Neural progenitor cell (in vitro differentiated cells): ENCODE measurements around the gene SUSD3. TPM values are rescaled to one million over a fixed set of nuclear protein-coding genes. Genes with fewer than 3 reads are reported as not detected.

Source experiments
- DNase-seq: peaks from one replicate; pipeline ENCODE4 v3.0.0-alpha.2; 2016; ENCODE audit warnings: low spot score
- H2AFZ ChIP-seq: fragments of 200-600 bp; sonication (generic); replicated peaks from 2 replicates; pipeline ENCODE4 v1.6.1; 2016; ENCODE audit warnings: antibody characterized with exemption
- H3F3A ChIP-seq: fragments of 200-600 bp; sonication (generic); 2 replicates; pipeline ENCODE4 v1.6.1; 2016; ENCODE audit warnings: antibody characterized with exemption, low read depth
- H3K27ac ChIP-seq: fragments of 200-600 bp; sonication (generic); 2 replicates; pipeline ENCODE4 v1.5.1; 2016; ENCODE audit warnings: mild to moderate bottlenecking
- H3K27me3 ChIP-seq: fragments of 200-600 bp; sonication (generic); 2 replicates; pipeline ENCODE4 v1.6.1; 2016; ENCODE audit warnings: mild to moderate bottlenecking, moderate library complexity
- H3K36me3 ChIP-seq: fragments of 200-600 bp; sonication (generic); 2 replicates; pipeline ENCODE4 v1.5.1; 2016
- H3K4me1 ChIP-seq: fragments of 200-600 bp; sonication (generic); 2 replicates; pipeline ENCODE4 v1.6.1; 2016; ENCODE audit warnings: mixed run types
- H3K4me2 ChIP-seq: fragments of 200-600 bp; sonication (generic); 2 replicates; pipeline ENCODE4 v1.6.1; 2016
- H3K4me3 ChIP-seq: fragments of 200-600 bp; sonication (generic); 2 replicates; pipeline ENCODE4 v1.5.1; 2016
- H3K79me2 ChIP-seq: fragments of 200-600 bp; sonication (generic); 2 replicates; pipeline ENCODE4 v1.6.1; 2016; ENCODE audit warnings: low read depth
- H3K9ac ChIP-seq: fragments of 200-600 bp; sonication (generic); 2 replicates; pipeline ENCODE4 v1.6.1; 2016
- H3K9me3 ChIP-seq: fragments of 200-600 bp; sonication (generic); 2 replicates; pipeline ENCODE4 v1.5.1; 2016; ENCODE audit warnings: low read depth
- H4K20me1 ChIP-seq: fragments of 200-600 bp; sonication (generic); 2 replicates; pipeline ENCODE4 v1.6.1; 2016; ENCODE audit warnings: low read depth
- H3K27ac Mint-ChIP-seq: 3 replicates; pipeline ENCODE4 v1.8.0; 2021; ENCODE audit warnings: mixed read lengths
- H3K27me3 Mint-ChIP-seq: 2 replicates; pipeline ENCODE4 v1.8.0; 2022; ENCODE audit warnings: low read depth, mild to moderate bottlenecking, inconsistent platforms, moderate library complexity, mixed read lengths; ENCODE audit not compliant: insufficient read depth
- H3K36me3 Mint-ChIP-seq: 3 replicates; pipeline ENCODE4 v1.8.0; 2021; ENCODE audit warnings: mixed read lengths
- H3K4me1 Mint-ChIP-seq: 3 replicates; pipeline ENCODE4 v1.8.0; 2021; ENCODE audit warnings: mixed read lengths
- H3K4me3 Mint-ChIP-seq: 3 replicates; pipeline ENCODE4 v1.8.0; 2021; ENCODE audit warnings: mild to moderate bottlenecking, moderate library complexity, mixed read lengths
- H3K9me3 Mint-ChIP-seq: 3 replicates; pipeline ENCODE4 v1.8.0; 2020; ENCODE audit warnings: mixed read lengths
- CTCF ChIP-seq: fragments of 200-600 bp; sonication (generic); IDR thresholded peaks from 2 replicates; pipeline ENCODE4 v1.5.1; 2017; ENCODE audit warnings: antibody characterized with exemption, mild to moderate bottlenecking
- EZH2 ChIP-seq: fragments of 200-600 bp; sonication (generic); IDR thresholded peaks from 2 replicates; pipeline ENCODE4 v1.6.1; 2017; ENCODE audit warnings: antibody characterized with exemption, mild to moderate bottlenecking, moderate library complexity
- EZH2phosphoT487 ChIP-seq: fragments of 200-600 bp; sonication (generic); IDR thresholded peaks from 2 replicates; pipeline ENCODE4 v1.6.1; 2017; ENCODE audit warnings: antibody characterized with exemption
- total RNA-seq: library from RNA; depleted of rRNA; stranded (reverse); fragments of >200 nt; gene quantifications from 2 replicates; pipeline ENCODE4 v1.2.3, GENCODE V29; 2015; ENCODE audit warnings: low replicate concordance

The SUSD3 gene
- total RNA-seq, 1 donor from 2014 or later: not detected

GRCh38 chr9:93026640-93027039, 31.9 kb upstream of the SUSD3 start:
- Histone ChIP-seq H3K4me2 (no peak overlapping the region), H3K9ac (no peak overlapping the region), H3K4me3 (no peak overlapping the region), H3F3A (no peaks in the 10 kb centered on the region), H3K27me3 (no peaks in the 10 kb centered on the region), H3K79me2 (no peaks in the 10 kb centered on the region), H3K27ac (no peak overlapping the region), H2AFZ (no peak overlapping the region), H3K9me3 (no peaks in the 10 kb centered on the region), H4K20me1 (no peaks in the 10 kb centered on the region), H3K36me3 (no peaks in the 10 kb centered on the region), H3K4me1 (no peaks in the 10 kb centered on the region)
- no peak for TF ChIP-seq EZH2phosphoT487
- TF ChIP-seq EZH2: no peak
- no peak for TF ChIP-seq CTCF
- Mint-ChIP-seq H3K4me3 (no peak overlapping the region), H3K9me3 (no peaks in the 10 kb centered on the region), H3K27me3 (peaks cover 8% of the 10 kb centered on the region), H3K4me1 (peaks cover 6% of the 10 kb centered on the region), H3K27ac (no peak overlapping the region), H3K36me3 (no peaks in the 10 kb centered on the region)
- no peak for DNase-seq

- H3K27me3 Mint-ChIP-seq: peaks cover 6% of the 10 kb centered on the region
- no peaks in the 10 kb centered on the region for H3K36me3 ChIP-seq
These were observed 30.8 kb upstream of the SUSD3 start for GRCh38 chr9:93027750-93028149.

GRCh38 chr9:93028448-93029006, 30.0 kb upstream of the SUSD3 start:
- Histone ChIP-seq H3F3A (no peaks in the 10 kb centered on the region), H3K36me3 (no peaks in the 10 kb centered on the region), H2AFZ (no peak overlapping the region), H3K27ac (no peak overlapping the region), H3K27me3 (no peaks in the 10 kb centered on the region), H3K4me3 (no peak overlapping the region), H4K20me1 (no peaks in the 10 kb centered on the region), H3K4me2 (no peak overlapping the region), H3K4me1 (no peaks in the 10 kb centered on the region), H3K79me2 (no peaks in the 10 kb centered on the region), H3K9me3 (no peaks in the 10 kb centered on the region), H3K9ac (no peak overlapping the region)
- no peak overlapping the region for H3K4me3 Mint-ChIP-seq
- H3K36me3 Mint-ChIP-seq: no peaks in the 10 kb centered on the region
- no peaks in the 10 kb centered on the region for H3K9me3 Mint-ChIP-seq
- no peak for DNase-seq
- peaks cover 6% of the 10 kb centered on the region for H3K4me1 Mint-ChIP-seq
- TF ChIP-seq CTCF: no peak
- no peak for TF ChIP-seq EZH2
- TF ChIP-seq EZH2phosphoT487: no peak
- peaks cover 6% of the 10 kb centered on the region for H3K27me3 Mint-ChIP-seq
- H3K27ac Mint-ChIP-seq: no peak overlapping the region

More at GRCh38 chr9:93027750-93028149, 30.8 kb upstream of the SUSD3 start:
- Mint-ChIP-seq H3K36me3 (no peaks in the 10 kb centered on the region), H3K27ac (no peak overlapping the region), H3K9me3 (no peaks in the 10 kb centered on the region), H3K4me1 (peaks cover 4% of the 10 kb centered on the region), H3K4me3 (no peak overlapping the region)
- DNase-seq: no peak
- H2AFZ ChIP-seq: no peak overlapping the region
- no peak overlapping the region for H3K9ac ChIP-seq
- no peaks in the 10 kb centered on the region for H3K27me3 ChIP-seq
- H3K4me1 ChIP-seq: no peaks in the 10 kb centered on the region
- H3F3A ChIP-seq: no peaks in the 10 kb centered on the region
- H3K9me3 ChIP-seq: no peaks in the 10 kb centered on the region
- H3K79me2 ChIP-seq: no peaks in the 10 kb centered on the region
- no peak for TF ChIP-seq EZH2phosphoT487
- no peak for TF ChIP-seq CTCF
- no peak for TF ChIP-seq EZH2
- H4K20me1 ChIP-seq: no peaks in the 10 kb centered on the region
- no peak overlapping the region for H3K4me2 ChIP-seq
- H3K27ac ChIP-seq: no peak overlapping the region
- no peak overlapping the region for H3K4me3 ChIP-seq
